ENCODE results near the gene DGKZ.

DNA sequence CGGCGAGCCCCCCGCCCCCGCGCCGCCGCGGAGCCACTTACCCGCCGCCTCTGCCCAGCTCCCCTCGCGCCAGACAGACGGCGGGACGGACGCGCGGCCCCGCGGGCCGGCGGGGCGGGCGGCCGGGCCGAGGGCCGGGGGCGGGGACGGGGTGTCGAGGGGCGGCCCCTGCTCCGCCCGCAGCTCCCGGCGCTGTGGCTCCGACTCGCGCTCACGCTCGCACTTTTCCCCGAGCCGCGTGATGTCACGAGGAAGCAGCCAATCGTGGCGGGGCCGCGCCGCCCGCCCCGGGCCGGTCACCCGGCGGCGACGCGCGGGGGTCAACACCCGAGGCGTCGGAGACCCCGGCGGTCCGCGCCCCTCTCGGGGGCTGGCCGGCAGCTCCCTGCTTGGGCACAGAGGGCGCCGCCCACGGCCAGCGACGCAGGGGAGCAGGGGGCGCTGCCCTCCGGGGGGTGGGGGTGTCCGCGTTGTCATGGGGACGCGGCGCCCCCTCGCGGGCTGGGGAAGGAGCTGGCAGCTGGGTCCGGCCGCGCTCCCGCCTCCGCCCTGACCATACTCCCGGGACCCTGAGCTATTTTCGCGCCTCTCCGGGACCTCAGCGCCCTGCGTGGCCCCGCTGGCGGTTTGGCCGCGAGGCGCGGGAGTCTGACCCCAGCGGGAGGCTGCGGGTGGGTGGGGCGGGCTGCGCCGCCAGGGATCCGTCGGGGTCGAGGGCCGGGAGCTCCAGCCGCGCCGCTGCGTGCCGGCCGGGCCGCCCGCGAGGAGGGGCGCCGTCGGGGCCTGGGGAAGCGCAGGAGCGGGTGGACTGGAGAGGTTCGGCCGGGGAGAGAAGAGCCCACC, 44.5 kb downstream of the DGKZ start, which contains the start of gene CHRM4:
- TF ChIP-seq, protein P1, sequence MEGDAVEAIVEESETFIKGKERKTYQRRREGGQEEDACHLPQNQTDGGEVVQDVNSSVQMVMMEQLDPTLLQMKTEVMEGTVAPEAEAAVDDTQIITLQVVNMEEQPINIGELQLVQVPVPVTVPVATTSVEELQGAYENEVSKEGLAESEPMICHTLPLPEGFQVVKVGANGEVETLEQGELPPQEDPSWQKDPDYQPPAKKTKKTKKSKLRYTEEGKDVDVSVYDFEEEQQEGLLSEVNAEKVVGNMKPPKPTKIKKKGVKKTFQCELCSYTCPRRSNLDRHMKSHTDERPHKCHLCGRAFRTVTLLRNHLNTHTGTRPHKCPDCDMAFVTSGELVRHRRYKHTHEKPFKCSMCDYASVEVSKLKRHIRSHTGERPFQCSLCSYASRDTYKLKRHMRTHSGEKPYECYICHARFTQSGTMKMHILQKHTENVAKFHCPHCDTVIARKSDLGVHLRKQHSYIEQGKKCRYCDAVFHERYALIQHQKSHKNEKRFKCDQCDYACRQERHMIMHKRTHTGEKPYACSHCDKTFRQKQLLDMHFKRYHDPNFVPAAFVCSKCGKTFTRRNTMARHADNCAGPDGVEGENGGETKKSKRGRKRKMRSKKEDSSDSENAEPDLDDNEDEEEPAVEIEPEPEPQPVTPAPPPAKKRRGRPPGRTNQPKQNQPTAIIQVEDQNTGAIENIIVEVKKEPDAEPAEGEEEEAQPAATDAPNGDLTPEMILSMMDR (conservative IDR thresholded peaks at IDR 0.05; ENCODE audit: low read length): no peak
- TF ChIP-seq EZH2phosphoT487 (IDR thresholded peaks at IDR 0.05; ENCODE audit: borderline replicate concordance): no peak

Data from Loucy (cell line).